ENCODE measurements around the gene SEMA4F. TPM values are rescaled to one million over a fixed set of nuclear protein-coding genes. Genes with fewer than 3 reads are reported as not detected.

Gene SEMA4F
- polyA plus RNA-seq, 2 of the 4 experiments (the other 2 are of a cell fraction): 8.5 to 9.3 TPM

- CTCF ChIA-PET: interaction anchor here (1.4 to 13.5 kb wide), 2 partner anchors 19 to 180 kb away, joined by 3 to 120 read pairs; no protein-coding TSS in a partner anchor
- TF ChIP-seq EP300 (IDR thresholded peaks at IDR 0.05) (no peak), RCOR1 (IDR thresholded peaks at IDR 0.05; ENCODE audit: low read depth, low read length) (no peak), RAD21 (conservative IDR thresholded peaks at IDR 0.05 in 1 of 2, IDR thresholded peaks at IDR 0.05 in 1 of 2) (no peak), NFE2L2 (conservative IDR thresholded peaks at IDR 0.05; ENCODE audit: low read length) (no peak), RARB (CRISPR knock-in tag; IDR thresholded peaks at IDR 0.05) (no peak), ESRRA (IDR thresholded peaks at IDR 0.05; ENCODE audit: borderline replicate concordance, low read length) (no peak), HMGXB4 (CRISPR knock-in tag; IDR thresholded peaks at IDR 0.05; ENCODE audit: borderline replicate concordance) (no peak), HES2 (IDR thresholded peaks at IDR 0.05) (no peak), ATOH8 (CRISPR knock-in tag; IDR thresholded peaks at IDR 0.05; ENCODE audit: low read depth) (no peak), CHD2 (IDR thresholded peaks at IDR 0.05; ENCODE audit: low read length, partially characterized antibody) (no peak), RFX5 (IDR thresholded peaks at IDR 0.05) (no peak), USF2 (IDR thresholded peaks at IDR 0.05) (no peak), MAFK (IDR thresholded peaks at IDR 0.05; ENCODE audit: partially characterized antibody) (no peak), FOSB (CRISPR knock-in tag; IDR thresholded peaks at IDR 0.05) (no peak)
- ATAC-seq: no peak
- Histone ChIP-seq H3K9me3 (no peaks in the 10 kb centered on the region), H3K4me3 (no peak overlapping the region), H3K4me2 (no peak overlapping the region; the same call in 2 of the 3 replicates), H3K27ac (no peak overlapping the region), H3K4me1 (peaks cover 3% of the 10 kb centered on the region; the same call in 1 of the 3 replicates)
- FAIRE-seq: no peak
- 34% methylated on average over 2 of the region's 2 CpGs for WGBS (ENCODE audit: missing lambda C conversion rate)
- POLR2A ChIA-PET: no interaction called here
- no peak for DNase-seq (ENCODE audit: low read depth in 1 of 2, low spot score in 1 of 2)
These were observed 42.8 kb downstream of the SEMA4F start for GRCh38 chr2:74696829-74697228.

GRCh38 chr2:74700643-74701372 lies 46.8 kb downstream of the SEMA4F start:
- peaks cover 3% of the 10 kb centered on the region; the same call in 1 of the 3 replicates for H3K4me1 ChIP-seq
- no peak for DNase-seq (ENCODE audit: low read depth in 1 of 2, low spot score in 1 of 2)
- no peak overlapping the region for H3K4me2 ChIP-seq
- POLR2A ChIA-PET: no interaction called here
- 42% methylated on average over 2 of the region's 2 CpGs for WGBS (ENCODE audit: missing lambda C conversion rate)
- no peak for TF ChIP-seq ATOH8 (CRISPR knock-in tag; IDR thresholded peaks at IDR 0.05; ENCODE audit: low read depth)
- H3K4me3 ChIP-seq: no peak overlapping the region
- ATAC-seq: peak in 1 of 2 experiments; percentile 32; a peak in 1 of 6 replicates
- H3K9me3 ChIP-seq: no peaks in the 10 kb centered on the region
- H3K27ac ChIP-seq: no peak overlapping the region
- no peak for FAIRE-seq
- CTCF ChIA-PET: interaction anchor here (1.4 to 13.5 kb wide), 5 partner anchors 9 to 176 kb away, joined by 3 to 120 read pairs (median 16); no protein-coding TSS in a partner anchor

- CTCF ChIA-PET: interaction anchor here (1.3 to 13.5 kb wide), 5 partner anchors 10 to 175 kb away, joined by 3 to 120 read pairs (median 17); no protein-coding TSS in a partner anchor
- FAIRE-seq: no peak
These were observed 48.1 kb downstream of the SEMA4F start for GRCh38 chr2:74702001-74702715.

More at GRCh38 chr2:74702001-74702715, 48.1 kb downstream of the SEMA4F start:
- no peaks in the 10 kb centered on the region for H3K4me1 ChIP-seq
- no peak for DNase-seq (ENCODE audit: low read depth in 1 of 2, low spot score in 1 of 2)
- ATAC-seq: no peak
- no peak for TF ChIP-seq JUN (IDR thresholded peaks at IDR 0.05)
- TF ChIP-seq HDAC2 (IDR thresholded peaks at IDR 0.05): no peak
- TF ChIP-seq ZFP36 (IDR thresholded peaks at IDR 0.05; ENCODE audit: borderline replicate concordance, partially characterized antibody): no peak
- H3K4me2 ChIP-seq: no peak overlapping the region
- WGBS (ENCODE audit: missing lambda C conversion rate): 45% methylated on average over 4 of the region's 4 CpGs
- no peaks in the 10 kb centered on the region for H3K9me3 ChIP-seq
- H3K4me3 ChIP-seq: no peak overlapping the region
- POLR2A ChIA-PET: no interaction called here
- H3K27ac ChIP-seq: no peak overlapping the region
